Measurements from ENCODE around the gene POLR1E.

GRCh38 chr9:37504605-37505004, 18.9 kb downstream of the POLR1E start:
- TF ChIP-seq CTCF (IDR thresholded peaks at IDR 0.05) (no peak), ATF2 (CRISPR knock-in tag; IDR thresholded peaks at IDR 0.05; ENCODE audit: borderline replicate concordance, low read depth) (no peak)

All from WTC11 (cell line).